Endothelial cell of umbilical vein (primary cell): ENCODE results near the gene C1QTNF9B. TPM values are rescaled to one million over a fixed set of nuclear protein-coding genes. Genes with fewer than 3 reads are reported as not detected.

Source experiments
- BruUV-seq: library from RNA; stranded (reverse); fragments of 400-500 nt; replicated peaks from 2 replicates; lab custom pipeline; 2021; lab: Mats Ljungman, UMichigan
- CTCF ChIA-PET: fragments of 300-600, 350-600 bp; sonication (Branson Sonifier 250); formaldehyde crosslinking; loops from one replicate; lab custom pipeline; 2021; ENCODE audit warnings: antibody characterized with exemption, inconsistent platforms; lab: Charles Lee
- POLR2A ChIA-PET: fragments of 300-600, 350-600 bp; sonication (Branson Sonifier 250); formaldehyde crosslinking; loops from one replicate; lab custom pipeline; 2021; ENCODE audit warnings: antibody characterized with exemption, inconsistent platforms; lab: Charles Lee
- DNase-seq: peaks from one replicate; pipeline ENCODE4 v3.0.0-alpha.2; 2011; ENCODE audit warnings: low read depth, low spot score
- FAIRE-seq: peaks from 2 replicates; lab custom pipeline; 2011; peaks lifted over from hg19 to GRCh38; lab: Jason Lieb, UNC
- H2AFZ ChIP-seq: 2 replicates; pipeline ENCODE4 v1.6.0; 2012; ENCODE audit warnings: low read depth, low read length, control low read depth, inconsistent platforms
- H3K27ac ChIP-seq: 2 replicates; pipeline ENCODE4 v1.5.1; 2011; ENCODE audit warnings: low read depth, mild to moderate bottlenecking, control low read depth, low read length, moderate library complexity; ENCODE audit not compliant: insufficient read depth
- H3K27me3 ChIP-seq, 2 experiments: 2 replicates each; pipeline versions ENCODE4 v1.6.0 to v1.6.1; 2011; ENCODE audit warnings: low read length in 2 of 2, mixed read lengths in 1 of 2; ENCODE audit not compliant: control insufficient read depth in 2 of 2, insufficient read depth in 2 of 2
- H3K36me3 ChIP-seq, 2 experiments: 2 replicates in 1 of 2; 3 replicates in 1 of 2; pipeline ENCODE4 v1.5.1; 2011; ENCODE audit warnings: low read length in 2 of 2, mild to moderate bottlenecking in 1 of 2, moderate library complexity in 1 of 2; ENCODE audit not compliant: control insufficient read depth in 2 of 2, insufficient read depth in 2 of 2; ENCODE audit errors: extremely low read depth in 1 of 2
- H3K4me1 ChIP-seq: 3 replicates; pipeline ENCODE4 v1.5.1; 2011; ENCODE audit warnings: mild to moderate bottlenecking, low read length; ENCODE audit not compliant: control insufficient read depth, insufficient read depth; ENCODE audit errors: extremely low read depth
- H3K4me2 ChIP-seq: 2 replicates; pipeline ENCODE4 v1.6.1; 2011; ENCODE audit warnings: low read length, control low read depth, mixed read lengths; ENCODE audit not compliant: insufficient read depth
- H3K4me3 ChIP-seq, 3 experiments: fragments of 200-600 bp in 1 of 3; sonication (generic), shearing (Covaris generic) in 1 of 3; replicated peaks in 1 of 3; 2 replicates each; pipeline ENCODE4 v1.5.1; 2011 to 2016; ENCODE audit warnings: control low read depth in 3 of 3, low read length in 3 of 3, mild to moderate bottlenecking in 2 of 3, inconsistent platforms in 1 of 3, low read depth in 1 of 3, moderate library complexity in 1 of 3; ENCODE audit not compliant: insufficient read depth in 1 of 3
- H3K79me2 ChIP-seq: 2 replicates; pipeline ENCODE4 v1.6.0; 2012; ENCODE audit warnings: low read length, inconsistent platforms; ENCODE audit not compliant: control insufficient read depth, insufficient read depth
- H3K9ac ChIP-seq: replicated peaks from 2 replicates; pipeline ENCODE3; 2011; ENCODE audit warnings: low read length, control low read depth; ENCODE audit not compliant: insufficient read depth; ENCODE audit errors: extremely low read depth
- H3K9me1 ChIP-seq: replicated peaks from 3 replicates; pipeline ENCODE4 v1.6.0; 2011; ENCODE audit warnings: mild to moderate bottlenecking, low read length; ENCODE audit not compliant: control insufficient read depth, insufficient read depth; ENCODE audit errors: extremely low read depth
- H3K9me3 ChIP-seq: replicated peaks from 2 replicates; pipeline ENCODE4 v1.5.1; 2012; ENCODE audit warnings: low read length, inconsistent platforms; ENCODE audit not compliant: control insufficient read depth, insufficient read depth
- H4K20me1 ChIP-seq: replicated peaks from 2 replicates; pipeline ENCODE3; 2011; ENCODE audit warnings: mild to moderate bottlenecking, low read length; ENCODE audit not compliant: control insufficient read depth, insufficient read depth; ENCODE audit errors: extremely low read depth
- CTCF ChIP-seq, 2 donors: IDR thresholded peaks; 1 replicate in 1 of 2; 2 replicates in 1 of 2; pipeline ENCODE4 v1.5.1; 2011; ENCODE audit warnings: low read length in 2 of 2, mild to moderate bottlenecking in 2 of 2, moderate library complexity in 2 of 2, control low read depth in 1 of 2, inconsistent platforms in 1 of 2, low read depth in 1 of 2; ENCODE audit not compliant: insufficient read depth in 1 of 2; ENCODE audit errors: extremely low read depth in 1 of 2
- EZH2 ChIP-seq: IDR thresholded peaks from 2 replicates; pipeline ENCODE4 v1.6.1; 2012; ENCODE audit warnings: borderline replicate concordance, low read depth, mild to moderate bottlenecking, moderate library complexity, low read length, inconsistent platforms; ENCODE audit not compliant: severe bottlenecking
- FOS ChIP-seq: IDR thresholded peaks from 2 replicates; pipeline ENCODE4 v1.6.1; 2011; ENCODE audit warnings: mild to moderate bottlenecking, low read length, moderate library complexity, borderline replicate concordance; ENCODE audit not compliant: insufficient read depth
- GATA2 ChIP-seq: IDR thresholded peaks from 2 replicates; pipeline ENCODE4 v1.7.0; 2011; ENCODE audit warnings: low read depth, mild to moderate bottlenecking, moderate library complexity, mixed read lengths, low read length; ENCODE audit not compliant: insufficient read length, insufficient read depth
- JUN ChIP-seq: IDR thresholded peaks from 2 replicates; pipeline ENCODE4 v1.6.1; 2011; ENCODE audit warnings: borderline replicate concordance, low read depth; ENCODE audit not compliant: insufficient read length, insufficient read depth
- MAX ChIP-seq: IDR thresholded peaks from 2 replicates; pipeline ENCODE4 v1.6.1; 2011; ENCODE audit not compliant: insufficient read depth, insufficient read length
- MYC ChIP-seq: IDR thresholded peaks from one replicate; pipeline ENCODE4 v1.6.1; 2011; ENCODE audit warnings: mild to moderate bottlenecking, low read depth, low read length
- POLR2A ChIP-seq: IDR thresholded peaks from 2 replicates; pipeline ENCODE4 v1.6.1; 2012; ENCODE audit warnings: low read depth, mild to moderate bottlenecking, control low read depth, low read length
- POLR2AphosphoS5 ChIP-seq: IDR thresholded peaks from 2 replicates; pipeline ENCODE4 v1.6.1; 2012; ENCODE audit warnings: low read depth, mild to moderate bottlenecking, control low read depth, low read length, moderate library complexity; ENCODE audit not compliant: insufficient read depth
- dilution Hi-C: fragments of 300-500 bp; cut with MboI; formaldehyde crosslinking; loops from one replicate; pipeline ENCODE4 v1.15.0; 2019; ENCODE audit warnings: low sequenced_read_pairs; ENCODE audit not compliant: extremely low pct_ligation_motif_present
- intact Hi-C: fragments of 100-400 bp; cut with micrococcal nuclease; formaldehyde crosslinking; loops from one replicate; pipeline ENCODE4 v1.10.0; 2022
- polyA plus RNA-seq, 4 experiments: library from polyadenylated mRNA; depleted of rRNA in 3 of 4; stranded (reverse) in 3 of 4; unstranded in 1 of 4; fragments of >200 nt; gene quantifications; 2 replicates each; pipeline versions ENCODE4 v1.2.1 to v1.2.3, GENCODE V29; 2011 to 2012; ENCODE audit warnings: missing spikeins in 1 of 4
- total RNA-seq: library from RNA; stranded (reverse); gene quantifications from 2 replicates; pipeline ENCODE4 v1.2.3, GENCODE V29; 2021

Gene C1QTNF9B
- total and polyA plus RNA-seq, 2 donors (not counting 3 experiments of a cell fraction or from before 2014, with no cell fraction given): 0.06 TPM; not detected in 1

- intact Hi-C loops: loop anchor here (1.0 to 5.0 kb wide), 3 partner anchors 55 to 298 kb away; no protein-coding TSS in a partner anchor
Observed at GRCh38 chr13:23922005-23922932, 25.0 kb upstream of the C1QTNF9B start.

More at GRCh38 chr13:23922005-23922932, 25.0 kb upstream of the C1QTNF9B start:
- H3K4me2 ChIP-seq: peak overlapping the region; percentile 55
- CTCF ChIA-PET: interaction anchor here (0.6 to 2.5 kb wide), 21 partner anchors 8 to 311 kb away, joined by 3 to 137 read pairs (median 5); no protein-coding TSS in a partner anchor
- peak overlapping the region; percentile 13 for H3K9ac ChIP-seq
- no peaks in the 10 kb centered on the region for H3K79me2 ChIP-seq
- H3K27me3 ChIP-seq: peaks cover 8 to 11% of the 10 kb centered on the region in 2 experiments
- peaks cover 16% of the 10 kb centered on the region for H3K4me1 ChIP-seq
- H3K4me3 ChIP-seq: peak overlapping the region in 1 of 3 experiments; percentile 5
- H3K9me1 ChIP-seq: no peaks in the 10 kb centered on the region
- H2AFZ ChIP-seq: peak overlapping the region; percentile 76
- no peaks in the 10 kb centered on the region for H3K36me3 ChIP-seq
- POLR2A ChIA-PET: no interaction called here
- H3K27ac ChIP-seq: peak overlapping the region; percentile 62
- dilution Hi-C loops: no loop called here
- FAIRE-seq: no peak
- TF ChIP-seq EZH2 (no peak), GATA2 (peak; percentile 56), CTCF (IDR thresholded peaks at IDR 0.05; ENCODE audit: extremely low read depth in 1 of 2, insufficient read depth in 1 of 2, low read depth in 1 of 2, low read length in 2 of 2) (no peak), MAX (no peak), MYC (no peak), FOS (peak; percentile 33), POLR2A (no peak), POLR2AphosphoS5 (peak; percentile 45), JUN (peak; percentile 26)
- no peaks in the 10 kb centered on the region for H3K9me3 ChIP-seq
- no peaks in the 10 kb centered on the region for H4K20me1 ChIP-seq
- peak; percentile 53 for DNase-seq
- BruUV-seq: no TSS peak
